ENCODE data around the gene C5orf15. TPM values are rescaled to one million over a fixed set of nuclear protein-coding genes. Genes with fewer than 3 reads are reported as not detected.

The C5orf15 gene
- total RNA-seq, 1 donor from 2014 or later: 120 TPM

- Histone ChIP-seq H3K9me3 (ENCODE audit: low read depth) (no peaks in the 10 kb centered on the region), H4K20me1 (ENCODE audit: low read depth) (no peaks in the 10 kb centered on the region), H3K36me3 (no peaks in the 10 kb centered on the region), H2AFZ (replicated peaks) (no peak overlapping the region), H3K9ac (no peak overlapping the region), H3K27me3 (no peaks in the 10 kb centered on the region), H3K4me3 (no peak overlapping the region), H3K27ac (no peak overlapping the region), H3K4me2 (no peak overlapping the region), H3F3A (ENCODE audit: low read depth) (no peaks in the 10 kb centered on the region), H3K79me2 (ENCODE audit: low read depth) (no peaks in the 10 kb centered on the region), H3K4me1 (no peaks in the 10 kb centered on the region)
- no peak overlapping the region for H3K4me3 Mint-ChIP-seq
- DNase-seq (ENCODE audit: low spot score): no peak
- H3K36me3 Mint-ChIP-seq: no peaks in the 10 kb centered on the region
- H3K9me3 Mint-ChIP-seq: no peaks in the 10 kb centered on the region
- H3K27ac Mint-ChIP-seq: no peak overlapping the region
- no peak for TF ChIP-seq EZH2 (IDR thresholded peaks at IDR 0.05)
- TF ChIP-seq EZH2phosphoT487 (IDR thresholded peaks at IDR 0.05): no peak
- no peak for TF ChIP-seq CTCF (IDR thresholded peaks at IDR 0.05)
- peaks cover 4% of the 10 kb centered on the region for H3K27me3 Mint-ChIP-seq (ENCODE audit: insufficient read depth, low read depth)
- H3K4me1 Mint-ChIP-seq: no peaks in the 10 kb centered on the region
These were observed 22.9 kb downstream of the C5orf15 start for GRCh38 chr5:133945568-133945967.

- peaks cover 4% of the 10 kb centered on the region for H3K27me3 Mint-ChIP-seq (ENCODE audit: insufficient read depth, low read depth)
- Histone ChIP-seq H3K27me3 (no peaks in the 10 kb centered on the region), H3K4me3 (no peak overlapping the region), H3F3A (ENCODE audit: low read depth) (no peaks in the 10 kb centered on the region), H4K20me1 (ENCODE audit: low read depth) (no peaks in the 10 kb centered on the region), H3K9ac (no peak overlapping the region), H3K36me3 (no peaks in the 10 kb centered on the region), H3K4me2 (no peak overlapping the region), H3K27ac (no peak overlapping the region), H2AFZ (replicated peaks) (no peak overlapping the region), H3K9me3 (ENCODE audit: low read depth) (no peaks in the 10 kb centered on the region), H3K4me1 (no peaks in the 10 kb centered on the region), H3K79me2 (ENCODE audit: low read depth) (no peaks in the 10 kb centered on the region)
- TF ChIP-seq EZH2phosphoT487 (IDR thresholded peaks at IDR 0.05) (no peak), CTCF (IDR thresholded peaks at IDR 0.05) (peak; percentile 87), EZH2 (IDR thresholded peaks at IDR 0.05) (no peak)
- no peaks in the 10 kb centered on the region for H3K4me1 Mint-ChIP-seq
- H3K4me3 Mint-ChIP-seq: no peak overlapping the region
- no peaks in the 10 kb centered on the region for H3K9me3 Mint-ChIP-seq
- peak; percentile 81 for DNase-seq (ENCODE audit: low spot score)
- no peaks in the 10 kb centered on the region for H3K36me3 Mint-ChIP-seq
- peak overlapping the region; percentile 24 for H3K27ac Mint-ChIP-seq
These were observed 23.9 kb downstream of the C5orf15 start for GRCh38 chr5:133944263-133945185.

- Mint-ChIP-seq H3K27ac (no peak overlapping the region), H3K4me1 (no peaks in the 10 kb centered on the region), H3K4me3 (no peak overlapping the region), H3K9me3 (no peaks in the 10 kb centered on the region), H3K36me3 (no peaks in the 10 kb centered on the region), H3K27me3 (ENCODE audit: insufficient read depth, low read depth) (peaks cover 4% of the 10 kb centered on the region)
- H3K9ac ChIP-seq: no peak overlapping the region
- H4K20me1 ChIP-seq (ENCODE audit: low read depth): no peaks in the 10 kb centered on the region
- TF ChIP-seq CTCF (IDR thresholded peaks at IDR 0.05) (no peak), EZH2 (IDR thresholded peaks at IDR 0.05) (no peak), EZH2phosphoT487 (IDR thresholded peaks at IDR 0.05) (no peak)
- no peak overlapping the region for H3K4me3 ChIP-seq
- H2AFZ ChIP-seq (replicated peaks): no peak overlapping the region
- H3K36me3 ChIP-seq: no peaks in the 10 kb centered on the region
- H3F3A ChIP-seq (ENCODE audit: low read depth): no peaks in the 10 kb centered on the region
- H3K4me1 ChIP-seq: peaks cover 6% of the 10 kb centered on the region
- H3K9me3 ChIP-seq (ENCODE audit: low read depth): no peaks in the 10 kb centered on the region
- no peak overlapping the region for H3K27ac ChIP-seq
- no peak overlapping the region for H3K4me2 ChIP-seq
- no peaks in the 10 kb centered on the region for H3K27me3 ChIP-seq
- DNase-seq (ENCODE audit: low spot score): no peak
- no peaks in the 10 kb centered on the region for H3K79me2 ChIP-seq (ENCODE audit: low read depth)
These were observed 25.0 kb downstream of the C5orf15 start for GRCh38 chr5:133943475-133943817.
